Endothelial cell of umbilical vein (primary cell): Measurements from ENCODE around the gene OTOGL. TPM values are rescaled to one million over a fixed set of nuclear protein-coding genes. Genes with fewer than 3 reads are reported as not detected.

ENCODE experiments used
- Bru-seq: library from RNA; stranded (reverse); fragments of 400-500 nt; gene quantifications from one replicate; lab custom pipeline; 2021; lab: Mats Ljungman, UMichigan
- BruChase-seq, 2 experiments: library from RNA; stranded (reverse); fragments of 400-500 nt; gene quantifications; one replicate each; lab custom pipeline; 2021; lab: Mats Ljungman, UMichigan
- BruUV-seq: library from RNA; stranded (reverse); fragments of 400-500 nt; replicated peaks from 2 replicates; lab custom pipeline; 2021; lab: Mats Ljungman, UMichigan
- CTCF ChIA-PET: fragments of 300-600, 350-600 bp; sonication (Branson Sonifier 250); formaldehyde crosslinking; loops from one replicate; lab custom pipeline; 2021; ENCODE audit warnings: antibody characterized with exemption, inconsistent platforms; lab: Charles Lee
- POLR2A ChIA-PET: fragments of 300-600, 350-600 bp; sonication (Branson Sonifier 250); formaldehyde crosslinking; loops from one replicate; lab custom pipeline; 2021; ENCODE audit warnings: antibody characterized with exemption, inconsistent platforms; lab: Charles Lee
- DNase-seq: peaks from one replicate; pipeline ENCODE4 v3.0.0-alpha.2; 2011; ENCODE audit warnings: low read depth, low spot score
- FAIRE-seq: peaks from 2 replicates; lab custom pipeline; 2011; peaks lifted over from hg19 to GRCh38; lab: Jason Lieb, UNC
- H2AFZ ChIP-seq: 2 replicates; pipeline ENCODE4 v1.6.0; 2012; ENCODE audit warnings: low read depth, low read length, control low read depth, inconsistent platforms
- H3K27ac ChIP-seq: 2 replicates; pipeline ENCODE4 v1.5.1; 2011; ENCODE audit warnings: low read depth, mild to moderate bottlenecking, control low read depth, low read length, moderate library complexity; ENCODE audit not compliant: insufficient read depth
- H3K27me3 ChIP-seq, 2 experiments: 2 replicates each; pipeline versions ENCODE4 v1.6.0 to v1.6.1; 2011; ENCODE audit warnings: low read length in 2 of 2, mixed read lengths in 1 of 2; ENCODE audit not compliant: control insufficient read depth in 2 of 2, insufficient read depth in 2 of 2
- H3K36me3 ChIP-seq, 2 experiments: 2 replicates in 1 of 2; 3 replicates in 1 of 2; pipeline ENCODE4 v1.5.1; 2011; ENCODE audit warnings: low read length in 2 of 2, mild to moderate bottlenecking in 1 of 2, moderate library complexity in 1 of 2; ENCODE audit not compliant: control insufficient read depth in 2 of 2, insufficient read depth in 2 of 2; ENCODE audit errors: extremely low read depth in 1 of 2
- H3K4me1 ChIP-seq: 3 replicates; pipeline ENCODE4 v1.5.1; 2011; ENCODE audit warnings: mild to moderate bottlenecking, low read length; ENCODE audit not compliant: control insufficient read depth, insufficient read depth; ENCODE audit errors: extremely low read depth
- H3K4me2 ChIP-seq: 2 replicates; pipeline ENCODE4 v1.6.1; 2011; ENCODE audit warnings: low read length, control low read depth, mixed read lengths; ENCODE audit not compliant: insufficient read depth
- H3K4me3 ChIP-seq, 3 experiments: fragments of 200-600 bp in 1 of 3; sonication (generic), shearing (Covaris generic) in 1 of 3; replicated peaks in 1 of 3; 2 replicates each; pipeline ENCODE4 v1.5.1; 2011 to 2016; ENCODE audit warnings: control low read depth in 3 of 3, low read length in 3 of 3, mild to moderate bottlenecking in 2 of 3, inconsistent platforms in 1 of 3, low read depth in 1 of 3, moderate library complexity in 1 of 3; ENCODE audit not compliant: insufficient read depth in 1 of 3
- H3K79me2 ChIP-seq: 2 replicates; pipeline ENCODE4 v1.6.0; 2012; ENCODE audit warnings: low read length, inconsistent platforms; ENCODE audit not compliant: control insufficient read depth, insufficient read depth
- H3K9ac ChIP-seq: replicated peaks from 2 replicates; pipeline ENCODE3; 2011; ENCODE audit warnings: low read length, control low read depth; ENCODE audit not compliant: insufficient read depth; ENCODE audit errors: extremely low read depth
- H3K9me1 ChIP-seq: replicated peaks from 3 replicates; pipeline ENCODE4 v1.6.0; 2011; ENCODE audit warnings: mild to moderate bottlenecking, low read length; ENCODE audit not compliant: control insufficient read depth, insufficient read depth; ENCODE audit errors: extremely low read depth
- H3K9me3 ChIP-seq: replicated peaks from 2 replicates; pipeline ENCODE4 v1.5.1; 2012; ENCODE audit warnings: low read length, inconsistent platforms; ENCODE audit not compliant: control insufficient read depth, insufficient read depth
- H4K20me1 ChIP-seq: replicated peaks from 2 replicates; pipeline ENCODE3; 2011; ENCODE audit warnings: mild to moderate bottlenecking, low read length; ENCODE audit not compliant: control insufficient read depth, insufficient read depth; ENCODE audit errors: extremely low read depth
- EZH2 ChIP-seq: IDR thresholded peaks from 2 replicates; pipeline ENCODE4 v1.6.1; 2012; ENCODE audit warnings: borderline replicate concordance, low read depth, mild to moderate bottlenecking, moderate library complexity, low read length, inconsistent platforms; ENCODE audit not compliant: severe bottlenecking
- FOS ChIP-seq: IDR thresholded peaks from 2 replicates; pipeline ENCODE4 v1.6.1; 2011; ENCODE audit warnings: mild to moderate bottlenecking, low read length, moderate library complexity, borderline replicate concordance; ENCODE audit not compliant: insufficient read depth
- GATA2 ChIP-seq: IDR thresholded peaks from 2 replicates; pipeline ENCODE4 v1.7.0; 2011; ENCODE audit warnings: low read depth, mild to moderate bottlenecking, moderate library complexity, mixed read lengths, low read length; ENCODE audit not compliant: insufficient read length, insufficient read depth
- JUN ChIP-seq: IDR thresholded peaks from 2 replicates; pipeline ENCODE4 v1.6.1; 2011; ENCODE audit warnings: borderline replicate concordance, low read depth; ENCODE audit not compliant: insufficient read length, insufficient read depth
- MYC ChIP-seq: IDR thresholded peaks from one replicate; pipeline ENCODE4 v1.6.1; 2011; ENCODE audit warnings: mild to moderate bottlenecking, low read depth, low read length
- POLR2A ChIP-seq: IDR thresholded peaks from 2 replicates; pipeline ENCODE4 v1.6.1; 2012; ENCODE audit warnings: low read depth, mild to moderate bottlenecking, control low read depth, low read length
- POLR2AphosphoS5 ChIP-seq: IDR thresholded peaks from 2 replicates; pipeline ENCODE4 v1.6.1; 2012; ENCODE audit warnings: low read depth, mild to moderate bottlenecking, control low read depth, low read length, moderate library complexity; ENCODE audit not compliant: insufficient read depth
- dilution Hi-C: fragments of 300-500 bp; cut with MboI; formaldehyde crosslinking; loops from one replicate; pipeline ENCODE4 v1.15.0; 2019; ENCODE audit warnings: low sequenced_read_pairs; ENCODE audit not compliant: extremely low pct_ligation_motif_present
- intact Hi-C: fragments of 100-400 bp; cut with micrococcal nuclease; formaldehyde crosslinking; loops from one replicate; pipeline ENCODE4 v1.10.0; 2022
- long read RNA-seq: library from polyadenylated mRNA; stranded (forward); transcript quantifications from one replicate; pipeline ENCODE4 v2.0.0, GENCODE V29; 2021
- polyA minus RNA-seq, 3 experiments: library from RNA; depleted of rRNA, polyadenylated mRNA; stranded (reverse); fragments of >200 nt; gene quantifications; 1 replicate in 1 of 3; 2 replicates in 2 of 3; pipeline ENCODE4 v1.2.3, GENCODE V29; 2011
- polyA plus RNA-seq, 4 experiments: library from polyadenylated mRNA; depleted of rRNA in 3 of 4; stranded (reverse) in 3 of 4; unstranded in 1 of 4; fragments of >200 nt; gene quantifications; 2 replicates each; pipeline versions ENCODE4 v1.2.1 to v1.2.3, GENCODE V29; 2011 to 2012; ENCODE audit warnings: missing spikeins in 1 of 4
- total RNA-seq: library from RNA; stranded (reverse); gene quantifications from 2 replicates; pipeline ENCODE4 v1.2.3, GENCODE V29; 2021
- TF ChIP-seq, protein P1 (sequence below): IDR thresholded peaks from 2 replicates; pipeline ENCODE4 v1.6.1; 2011; ENCODE audit not compliant: insufficient read depth, insufficient read length
- TF ChIP-seq, protein P2 (sequence below), 2 donors: IDR thresholded peaks; 1 replicate in 1 of 2; 2 replicates in 1 of 2; pipeline ENCODE4 v1.5.1; 2011; ENCODE audit warnings: low read length in 2 of 2, mild to moderate bottlenecking in 2 of 2, moderate library complexity in 2 of 2, control low read depth in 1 of 2, inconsistent platforms in 1 of 2, low read depth in 1 of 2; ENCODE audit not compliant: insufficient read depth in 1 of 2; ENCODE audit errors: extremely low read depth in 1 of 2

The OTOGL gene, protein sequence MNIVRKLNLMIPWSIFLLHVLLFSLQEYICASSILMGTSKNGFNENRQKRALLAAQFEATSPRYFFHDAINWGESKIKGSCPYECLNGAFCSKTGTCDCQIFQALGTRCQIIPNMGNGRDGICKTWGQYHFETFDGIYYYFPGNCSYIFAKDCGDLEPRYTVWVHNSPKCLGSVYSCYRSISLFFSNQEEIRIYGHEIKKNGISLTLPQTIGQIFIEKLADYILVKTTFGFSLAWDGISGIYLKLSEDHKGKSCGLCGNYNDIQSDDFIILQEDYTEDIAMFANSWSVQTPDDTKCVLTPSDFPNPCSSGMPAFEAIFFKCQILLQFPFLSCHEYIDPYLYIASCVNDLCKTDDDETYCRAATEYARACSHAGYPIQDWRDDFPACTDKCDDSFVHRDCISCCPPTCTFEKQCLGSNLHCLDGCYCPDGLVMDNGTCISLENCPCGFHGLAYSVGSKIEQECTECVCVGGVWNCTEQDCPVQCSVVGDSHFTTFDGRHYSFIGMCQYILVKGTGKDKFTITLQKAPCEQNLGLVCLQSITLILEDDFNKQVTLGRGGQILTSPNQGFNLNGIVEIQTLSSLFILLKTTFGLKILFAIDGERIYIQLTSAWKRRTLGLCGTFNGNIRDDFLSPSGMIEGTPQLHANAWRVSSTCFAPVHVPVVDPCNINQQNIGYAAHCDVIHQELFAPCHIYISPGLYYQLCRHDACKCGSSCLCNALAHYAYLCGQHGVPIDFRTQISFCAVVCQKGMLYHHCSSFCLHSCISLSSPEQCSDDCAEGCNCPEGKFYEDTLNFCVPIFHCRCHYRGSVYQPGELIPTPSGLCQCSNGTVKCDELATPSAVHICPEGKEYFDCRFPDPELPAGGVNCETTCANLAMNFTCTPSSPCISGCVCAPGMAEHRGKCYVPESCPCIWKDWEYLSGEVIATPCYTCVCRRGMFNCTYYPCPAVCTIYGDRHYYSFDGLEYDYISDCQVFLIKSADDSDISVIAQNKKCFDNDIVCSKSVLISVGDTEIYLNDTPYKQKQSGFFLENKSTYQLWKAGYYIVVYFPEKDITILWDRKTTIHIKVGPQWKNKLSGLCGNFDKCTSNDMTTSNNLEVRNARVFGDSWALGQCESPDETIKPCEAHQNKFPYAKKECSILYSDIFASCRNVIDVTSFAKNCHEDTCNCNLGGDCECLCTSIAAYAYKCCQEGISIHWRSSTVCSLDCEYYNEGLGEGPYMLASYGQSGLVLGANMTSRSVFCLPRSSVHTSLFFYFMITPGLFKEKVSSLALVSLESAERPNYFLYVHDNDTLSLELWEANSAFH (N-terminal part only)
- total RNA-seq, result 2.0 and 3.1 TPM in 2 replicates
- polyA plus RNA-seq, result 0.76 and 1.4 TPM in 2 replicates
- polyA plus RNA-seq (2011; cell fraction: cytosol; rRNA removed), result 2.0 and 2.1 TPM in 2 replicates
- polyA plus RNA-seq (2011; cell fraction: nucleus; rRNA removed), result 2.8 and 3.5 TPM in 2 replicates
- polyA plus RNA-seq (2012), result 0.83 and 2.2 TPM in 2 replicates
- 2.7 and 3.5 TPM in 2 replicates for polyA minus RNA-seq
- not detected for polyA minus RNA-seq (2011; cell fraction: cytosol; rRNA and poly(A)+ RNA removed)
- 2.0 and 3.4 TPM in 2 replicates for polyA minus RNA-seq (2011; cell fraction: nucleus; rRNA and poly(A)+ RNA removed)
- Bru-seq, nascent RNA, result percentile 21 among the genes with signal in this experiment
- BruChase-seq, experiment 1, labeled RNA remaining after a 6-hour chase, result percentile 27 among the genes with signal in this experiment
- percentile 27 among the genes with signal in this experiment for BruChase-seq, experiment 2, labeled RNA remaining after a 2-hour chase
- long read RNA-seq, partial matches to known transcripts, result 1 of 10 reads
- long read RNA-seq, other reads (novel, unspliced or antisense), result 5 of 10 reads

DNA sequence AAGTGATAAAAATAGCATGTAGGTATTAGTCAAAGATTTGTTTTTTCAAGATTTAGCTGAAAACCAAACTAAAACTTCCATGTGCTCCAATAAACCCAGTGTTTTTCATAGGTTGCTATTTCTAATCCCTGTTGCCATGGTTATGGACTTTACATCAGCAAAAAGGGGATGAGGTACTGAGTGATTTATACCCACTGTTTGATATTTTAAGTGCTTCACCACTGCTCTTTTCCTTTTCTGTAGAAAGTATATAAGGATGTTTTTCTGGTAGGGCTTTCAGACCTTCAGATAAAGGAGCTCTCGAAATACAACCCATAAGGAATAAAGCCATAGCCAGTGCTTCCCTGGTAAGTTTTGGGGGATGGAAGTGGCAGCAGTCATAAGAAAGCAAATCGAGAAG lies at the start of gene OTOGL:
Gene OTOGL (plus strand): TSS at position 279 of the 400 bp plus-strand sequence. CDS start 109,895 bp downstream, outside the sequence.
- no peak for FAIRE-seq
- TF ChIP-seq, protein P1, sequence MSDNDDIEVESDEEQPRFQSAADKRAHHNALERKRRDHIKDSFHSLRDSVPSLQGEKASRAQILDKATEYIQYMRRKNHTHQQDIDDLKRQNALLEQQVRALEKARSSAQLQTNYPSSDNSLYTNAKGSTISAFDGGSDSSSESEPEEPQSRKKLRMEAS, result no peak
- no peak for TF ChIP-seq GATA2
- no peak for TF ChIP-seq JUN
- TF ChIP-seq, protein P2, sequence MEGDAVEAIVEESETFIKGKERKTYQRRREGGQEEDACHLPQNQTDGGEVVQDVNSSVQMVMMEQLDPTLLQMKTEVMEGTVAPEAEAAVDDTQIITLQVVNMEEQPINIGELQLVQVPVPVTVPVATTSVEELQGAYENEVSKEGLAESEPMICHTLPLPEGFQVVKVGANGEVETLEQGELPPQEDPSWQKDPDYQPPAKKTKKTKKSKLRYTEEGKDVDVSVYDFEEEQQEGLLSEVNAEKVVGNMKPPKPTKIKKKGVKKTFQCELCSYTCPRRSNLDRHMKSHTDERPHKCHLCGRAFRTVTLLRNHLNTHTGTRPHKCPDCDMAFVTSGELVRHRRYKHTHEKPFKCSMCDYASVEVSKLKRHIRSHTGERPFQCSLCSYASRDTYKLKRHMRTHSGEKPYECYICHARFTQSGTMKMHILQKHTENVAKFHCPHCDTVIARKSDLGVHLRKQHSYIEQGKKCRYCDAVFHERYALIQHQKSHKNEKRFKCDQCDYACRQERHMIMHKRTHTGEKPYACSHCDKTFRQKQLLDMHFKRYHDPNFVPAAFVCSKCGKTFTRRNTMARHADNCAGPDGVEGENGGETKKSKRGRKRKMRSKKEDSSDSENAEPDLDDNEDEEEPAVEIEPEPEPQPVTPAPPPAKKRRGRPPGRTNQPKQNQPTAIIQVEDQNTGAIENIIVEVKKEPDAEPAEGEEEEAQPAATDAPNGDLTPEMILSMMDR (IDR thresholded peaks at IDR 0.05; ENCODE audit: extremely low read depth in 1 of 2, insufficient read depth in 1 of 2, low read depth in 1 of 2, low read length in 2 of 2), result no peak
- TF ChIP-seq EZH2, result no peak
- no peak for TF ChIP-seq MYC
- no peak for TF ChIP-seq POLR2AphosphoS5
- TF ChIP-seq FOS, result no peak
- TF ChIP-seq POLR2A, result no peak
- CTCF ChIA-PET, result interaction anchor here (1.1 to 1.6 kb wide), 2 partner anchors 34 to 213 kb away, joined by 3 read pairs; no protein-coding TSS in a partner anchor
- peaks cover 20% of the 10 kb centered on the region for H3K4me1 ChIP-seq
- H3K9me1 ChIP-seq, result no peaks in the 10 kb centered on the region
- intact Hi-C loops, result no loop called here
- H3K9me3 ChIP-seq, result no peaks in the 10 kb centered on the region
- peak within 1 kb of the TSS; percentile 89 for H3K4me2 ChIP-seq
- peak within 1 kb of the TSS; percentile 6 for H3K9ac ChIP-seq
- H3K27ac ChIP-seq, result peak within 1 kb of the TSS; percentile 62
- H4K20me1 ChIP-seq, result no peaks in the 10 kb centered on the region
- no TSS peak for BruUV-seq
- peak; percentile 71 for DNase-seq
- peak within 1 kb of the TSS in 1 of 3 experiments; percentile 28 for H3K4me3 ChIP-seq
- no peak within 1 kb of the TSS for H2AFZ ChIP-seq
- H3K27me3 ChIP-seq, result no peaks in the 10 kb centered on the region
- no peaks in the 10 kb centered on the region for H3K36me3 ChIP-seq
- H3K79me2 ChIP-seq, result no peaks in the 10 kb centered on the region
- POLR2A ChIA-PET, result no interaction called here
- dilution Hi-C loops, result no loop called here
